Measurements from ENCODE around the gene ALDH8A1.
"Not testable (repeated sequence)": the region's sequence is repeated elsewhere in the genome, so short reads cannot be mapped to it uniquely, and the experiment has no call there.

ALDH8A1 gene

GRCh38 chr6:134908906-134909516 lies 40.9 kb downstream of the ALDH8A1 start:
- DNase-seq, result no peak

DNA sequence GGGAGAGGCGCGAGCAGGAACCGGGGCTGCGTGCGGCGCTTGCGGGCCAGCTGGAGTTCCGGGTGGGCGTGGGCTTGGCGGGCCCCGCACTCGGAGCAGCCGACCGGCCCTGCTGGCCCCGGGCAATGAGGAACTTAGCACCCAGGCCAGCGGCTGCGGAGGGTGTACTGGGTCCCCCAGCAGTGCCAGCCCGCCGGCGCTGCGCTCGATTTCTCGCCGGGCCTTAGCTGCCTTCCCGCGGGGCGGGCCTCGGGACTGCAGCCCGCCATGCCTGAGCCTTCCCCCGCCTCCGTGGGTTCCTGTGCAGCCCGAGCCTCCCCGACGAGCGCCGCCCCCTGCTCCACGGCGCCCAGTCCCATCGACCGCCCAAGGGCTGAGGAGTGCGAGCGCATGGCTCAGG lies 45.2 kb downstream of the ALDH8A1 start:
- DNase-seq, result not testable (repeated sequence)

DNA sequence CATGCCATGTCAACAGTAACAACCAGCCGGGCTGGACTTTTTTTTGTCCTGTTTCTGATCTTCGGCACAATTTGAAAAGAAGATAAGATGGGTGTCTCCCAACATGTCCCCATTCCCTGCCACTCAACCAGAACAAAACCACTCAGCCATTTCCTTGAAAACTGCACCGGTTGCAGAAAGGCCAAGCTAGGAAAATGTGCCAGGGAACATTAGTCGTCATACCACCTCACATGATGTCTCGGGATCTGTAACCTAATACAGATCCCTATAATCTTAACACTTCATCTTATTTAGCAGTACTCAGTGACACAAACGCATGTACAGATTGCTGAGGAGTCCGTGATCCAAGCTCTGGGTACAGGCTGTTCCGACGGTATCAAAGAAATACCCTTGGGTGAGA lies 46.5 kb downstream of the ALDH8A1 start:
- peak; percentile 6 for DNase-seq

GRCh38 chr6:134902936-134903335 lies 47.0 kb downstream of the ALDH8A1 start:
- no peak for DNase-seq

DNA sequence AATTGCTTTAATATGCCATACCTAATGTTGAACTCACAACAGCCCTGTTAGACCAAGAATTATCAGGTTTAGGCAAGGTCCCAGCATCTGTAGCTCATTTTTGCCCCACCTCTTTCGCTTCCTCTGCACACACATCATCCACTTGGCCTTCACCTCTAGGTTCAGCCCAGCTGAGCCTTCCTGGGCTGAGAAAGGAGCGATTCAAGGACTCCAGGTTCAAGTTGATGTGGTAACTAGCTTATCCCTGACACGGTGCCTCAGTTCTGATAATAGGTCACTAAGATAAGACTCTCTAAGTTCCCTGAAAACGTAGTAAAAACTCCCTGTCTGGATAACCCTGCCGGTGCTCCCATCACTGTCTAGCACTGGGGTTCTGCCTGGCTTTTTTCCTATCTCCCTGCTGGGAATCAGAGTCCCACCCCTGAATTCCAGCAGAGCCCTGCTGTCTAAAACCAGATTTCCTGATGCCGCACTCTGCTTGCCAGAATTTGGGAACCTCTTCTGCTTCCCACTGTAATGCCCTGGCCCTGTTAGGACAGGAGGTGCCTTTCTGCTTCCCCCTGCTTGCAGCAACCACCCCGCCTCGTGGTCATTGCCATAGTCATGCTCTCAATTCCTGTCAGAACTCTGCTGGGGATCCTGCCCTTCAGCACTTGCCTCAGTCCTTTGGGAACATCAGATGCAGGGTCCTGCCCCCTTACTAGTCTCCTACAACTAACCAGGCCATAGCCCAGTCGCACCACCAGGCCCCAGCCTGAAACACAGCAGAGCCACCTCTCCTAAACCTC lies 47.6 kb downstream of the ALDH8A1 start:
- no peak for DNase-seq

DNA sequence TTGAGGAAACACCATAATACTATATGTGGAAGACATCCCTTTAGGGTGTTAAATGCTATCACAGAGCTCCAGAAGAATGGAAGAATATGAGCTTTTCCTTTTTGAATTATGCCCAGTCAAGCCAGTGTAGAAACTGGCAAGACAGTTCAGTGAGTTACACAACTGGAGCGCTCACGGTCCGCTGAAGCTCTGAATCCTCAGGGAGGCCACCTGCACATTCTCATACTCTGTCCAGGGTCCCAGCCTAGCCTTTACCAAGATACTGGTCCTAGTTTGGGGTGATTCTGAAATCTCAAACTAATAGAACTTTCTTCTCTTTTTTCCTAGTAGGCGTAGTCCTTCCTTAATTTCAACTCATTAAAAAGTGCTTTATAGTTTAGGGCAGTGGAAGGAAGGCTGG lies 51.3 kb downstream of the ALDH8A1 start:
- DNase-seq, result no peak

GRCh38 chr6:134898166-134898565 lies 51.7 kb downstream of the ALDH8A1 start:
- DNase-seq, result not testable (repeated sequence)

DNA sequence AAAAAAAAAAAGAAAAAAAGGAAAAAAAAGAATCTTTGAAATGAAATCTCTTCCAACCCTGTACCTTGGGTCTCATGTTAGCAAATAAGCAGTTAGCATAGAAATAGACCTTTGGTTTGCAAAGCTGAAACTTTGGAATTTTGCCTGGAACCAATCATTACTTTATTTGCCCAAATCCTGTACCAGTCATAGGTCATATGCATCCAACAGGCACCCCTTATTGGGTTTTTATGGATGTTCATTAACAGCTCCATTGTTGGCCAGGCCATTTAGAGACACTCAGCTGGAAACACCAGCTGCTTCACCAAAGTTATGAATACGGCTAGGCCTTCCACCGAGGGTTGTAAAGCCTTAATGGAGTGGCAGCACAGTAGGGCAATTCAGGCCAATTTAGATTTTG lies 53.0 kb downstream of the ALDH8A1 start:
- DNase-seq, result no peak

DNA sequence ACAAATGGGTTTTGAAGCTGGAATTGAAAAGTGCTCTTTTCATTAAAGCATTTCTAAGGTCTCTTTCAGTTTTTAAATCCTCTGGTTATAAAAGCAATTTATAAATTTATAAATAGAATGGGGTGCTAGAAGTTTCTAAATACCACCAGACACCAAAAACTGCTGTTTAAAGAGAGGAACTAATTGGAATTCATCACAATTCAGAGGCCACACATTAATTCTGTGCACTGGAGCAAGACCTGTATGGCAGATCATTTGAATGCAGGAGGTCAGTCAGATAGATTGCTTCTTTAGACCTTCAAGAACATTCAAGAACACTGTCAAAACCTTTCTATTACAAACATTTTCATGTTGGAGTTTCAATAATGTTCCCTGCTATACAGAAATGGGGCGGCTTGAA lies 55.1 kb downstream of the ALDH8A1 start:
- no peak for DNase-seq

DNA sequence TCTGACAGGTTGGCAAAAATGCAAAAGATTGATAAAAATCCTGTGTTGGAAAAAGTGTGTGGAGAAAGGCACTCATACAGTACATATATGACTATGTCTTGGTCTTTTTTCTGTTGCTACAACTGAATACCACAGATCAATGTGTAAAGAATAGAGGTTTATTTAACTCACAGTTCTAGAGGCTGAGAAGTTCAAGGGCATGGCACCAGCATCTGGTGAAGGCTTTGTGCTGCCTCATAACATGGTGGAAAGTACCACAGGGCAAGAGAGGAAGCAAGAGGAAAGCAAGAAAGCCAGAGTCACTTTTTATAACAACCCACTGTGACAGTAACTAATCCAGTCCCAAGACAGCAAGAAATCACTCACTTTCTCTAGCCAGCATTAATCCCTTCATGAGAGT lies 57.5 kb downstream of the ALDH8A1 start:
- DNase-seq, result no peak

DNA sequence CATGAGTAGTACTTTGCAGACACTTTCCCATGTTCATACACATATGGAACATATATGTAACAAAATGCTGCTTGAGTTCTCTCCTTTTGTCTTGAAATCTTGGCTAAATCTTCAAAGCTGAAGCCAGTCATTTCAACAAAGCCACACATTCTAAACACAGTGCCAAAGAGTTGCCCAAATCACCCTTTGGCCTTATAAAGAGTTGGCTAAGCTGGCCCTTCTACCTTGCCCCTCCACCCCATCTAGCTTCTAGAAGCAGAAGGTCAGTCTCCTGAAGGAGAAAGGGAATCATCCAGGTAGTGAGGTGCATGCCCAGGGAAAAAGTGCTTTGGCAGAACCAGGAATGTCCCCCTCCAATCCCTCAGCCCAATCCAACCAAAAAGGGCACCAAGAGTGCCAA lies 58.3 kb downstream of the ALDH8A1 start:
- DNase-seq, result no peak

- no peak for DNase-seq
Measured at GRCh38 chr6:134888316-134888715, 61.6 kb downstream of the ALDH8A1 start.

- no peak for DNase-seq
Measured at GRCh38 chr6:134884752-134885151, 65.1 kb downstream of the ALDH8A1 start.

GRCh38 chr6:134883314-134883713 lies 66.6 kb downstream of the ALDH8A1 start:
- DNase-seq, result no peak

- no peak for DNase-seq
Measured at GRCh38 chr6:134882426-134883038, 67.4 kb downstream of the ALDH8A1 start.

DNA sequence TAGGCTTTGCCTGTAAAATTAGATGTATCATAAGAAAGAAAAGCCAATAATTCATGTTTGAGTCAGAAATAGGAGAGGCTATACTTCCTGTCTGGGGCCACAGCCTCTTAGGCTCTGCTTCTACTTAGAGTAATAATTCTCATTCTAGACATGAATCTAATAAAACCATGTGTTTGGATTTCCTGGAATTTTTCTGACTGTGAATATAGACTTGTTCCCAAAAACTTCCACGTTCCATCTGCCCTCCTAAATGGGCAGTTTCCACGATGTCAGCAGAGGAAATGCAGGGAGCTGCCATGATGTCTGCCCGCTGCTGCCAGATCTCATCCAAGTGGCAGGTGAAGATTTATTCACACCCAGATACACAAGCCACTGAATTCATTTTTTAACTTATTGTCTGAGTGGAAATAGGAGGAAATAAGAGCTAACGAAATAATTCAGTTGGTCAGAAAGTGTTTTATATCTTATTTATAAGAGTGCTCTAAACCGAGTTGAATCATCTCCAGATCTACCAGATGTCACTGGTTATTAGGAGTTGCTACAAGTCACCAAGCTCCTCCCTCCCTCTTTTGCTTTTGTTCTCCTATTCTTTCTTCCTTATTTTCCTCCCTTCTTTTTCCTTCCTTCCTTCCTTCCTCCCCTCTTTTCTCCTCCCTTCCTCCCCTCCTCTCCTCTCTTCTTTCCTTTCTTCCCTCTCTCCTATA lies 69.3 kb downstream of the ALDH8A1 start:
- no peak for DNase-seq

- DNase-seq, result no peak
Measured at GRCh38 chr6:134878136-134878535, 71.8 kb downstream of the ALDH8A1 start.

- no peak for DNase-seq
Measured at GRCh38 chr6:134875367-134875766, 74.5 kb downstream of the ALDH8A1 start.

DNA sequence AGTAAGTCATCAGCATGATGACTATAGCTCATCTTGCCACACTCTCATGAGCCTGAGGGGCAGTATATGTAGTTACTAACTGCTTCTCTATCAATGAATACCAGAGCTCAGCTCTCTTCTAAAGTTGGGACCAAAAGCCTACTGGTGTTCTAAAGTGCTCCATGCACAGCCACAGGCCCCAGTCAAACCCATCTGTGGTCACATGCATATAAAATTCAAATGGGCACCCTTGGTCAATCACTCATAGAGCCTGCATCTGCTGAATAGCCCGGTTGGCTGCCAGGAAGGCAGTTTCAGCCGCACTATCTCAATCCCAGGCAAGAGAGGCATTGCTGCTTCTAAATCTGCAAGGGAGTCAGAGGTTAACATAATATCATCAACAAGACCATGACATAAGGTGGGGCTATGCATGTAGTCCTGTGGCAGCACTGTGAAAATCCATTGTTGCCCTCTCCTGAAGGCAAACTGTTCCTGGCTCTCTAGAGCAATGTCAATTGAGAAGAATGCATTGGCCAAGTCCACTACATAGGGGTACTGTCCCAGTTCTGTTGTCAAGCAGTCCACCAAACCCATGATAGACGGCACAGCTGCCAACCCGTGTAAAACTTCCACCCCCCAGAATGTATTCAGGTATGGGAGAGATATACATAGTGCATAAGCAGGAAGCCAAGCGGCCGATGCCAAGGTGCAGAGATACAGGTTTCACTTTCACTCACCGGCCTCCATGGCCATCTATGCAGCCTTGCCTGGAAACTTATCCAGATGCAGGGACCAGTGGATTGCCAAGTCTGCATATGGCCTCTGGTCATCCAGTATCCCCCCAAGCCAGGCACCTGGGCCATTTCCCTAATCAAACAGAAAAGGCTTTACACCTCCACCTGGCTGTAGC lies 76.2 kb downstream of the ALDH8A1 start:
- DNase-seq, result no peak

- peak; percentile 22 for DNase-seq
Measured at GRCh38 chr6:134870677-134871498, 79.0 kb downstream of the ALDH8A1 start.

- no peak for DNase-seq
Measured at GRCh38 chr6:134868812-134869211, 81.1 kb downstream of the ALDH8A1 start.
